ENCODE results near the gene HOXA4. TPM values are rescaled to one million over a fixed set of nuclear protein-coding genes. Genes with fewer than 3 reads are reported as not detected.

HOXA4 gene
- polyA plus RNA-seq, 3 donors, result 20.1 to 31.6 (median 23.8) TPM

GRCh38 chr7:27161214-27161720, 30.7 kb upstream of the HOXA4 start:
- no peak for DNase-seq (ENCODE audit: extremely low read depth in 1 of 11, low read depth in 9 of 11, low spot score in 4 of 11)

GRCh38 chr7:27160546-27161213, 30.1 kb upstream of the HOXA4 start:
- DNase-seq (ENCODE audit: extremely low read depth in 1 of 11, low read depth in 9 of 11, low spot score in 4 of 11), result peak in 9 of 11 donors; percentile 88 to 94 (median 91)

- no peak for DNase-seq (ENCODE audit: extremely low read depth in 1 of 11, low read depth in 9 of 11, low spot score in 4 of 11)
Measured at GRCh38 chr7:27160145-27160545, 29.6 kb upstream of the HOXA4 start.

- no peak for DNase-seq (ENCODE audit: extremely low read depth in 1 of 11, low read depth in 9 of 11, low spot score in 4 of 11)
Measured at GRCh38 chr7:27159266-27160144, 28.9 kb upstream of the HOXA4 start.

DNA sequence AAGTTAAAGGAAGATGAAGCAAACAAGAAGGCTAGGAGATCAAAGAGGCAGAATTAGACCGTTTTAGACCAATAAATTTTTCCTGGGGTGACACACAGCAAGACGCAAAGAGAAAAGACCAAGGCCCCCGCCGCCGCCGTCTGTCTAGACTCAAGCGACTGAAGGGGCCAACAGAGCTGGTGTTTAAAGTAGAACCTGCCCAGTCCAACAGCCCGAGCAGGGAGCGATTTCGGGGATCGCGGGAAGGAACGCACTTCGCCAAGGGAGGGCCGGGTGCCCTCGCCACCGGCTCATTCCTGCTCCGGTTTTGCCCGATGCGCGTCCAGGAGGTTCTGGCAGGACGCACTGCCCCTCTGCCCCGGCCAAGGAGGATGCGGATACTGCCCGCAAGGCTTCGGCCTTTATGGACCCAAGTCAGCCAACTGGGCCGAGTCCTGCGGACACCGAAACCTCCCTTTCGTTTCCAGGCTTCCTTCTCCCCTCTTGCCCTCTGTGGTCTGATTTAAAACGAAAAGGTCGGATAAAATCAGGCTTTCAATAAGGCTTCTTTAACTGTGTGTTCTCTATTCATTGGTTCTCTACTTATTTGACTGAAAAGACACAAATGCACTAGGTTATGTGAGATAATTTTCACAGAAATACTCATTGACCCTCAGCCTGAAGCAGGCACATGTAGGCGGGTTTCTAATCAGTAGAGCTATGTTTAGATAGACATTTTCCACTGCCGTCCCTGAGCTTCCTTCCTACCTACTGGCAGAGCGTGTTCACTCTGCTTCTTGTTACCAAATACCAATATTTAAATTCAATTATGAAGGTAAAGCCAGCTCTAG, 28.1 kb upstream of the HOXA4 start:
- no peak for DNase-seq (ENCODE audit: extremely low read depth in 1 of 11, low read depth in 9 of 11, low spot score in 4 of 11)

- DNase-seq (ENCODE audit: extremely low read depth in 1 of 11, low read depth in 9 of 11, low spot score in 4 of 11), result peak in 1 of 11 donors; percentile 75
Measured at GRCh38 chr7:27157702-27158431, 27.3 kb upstream of the HOXA4 start.

- DNase-seq (ENCODE audit: extremely low read depth in 1 of 11, low read depth in 9 of 11, low spot score in 4 of 11), result no peak
Measured at GRCh38 chr7:27156916-27157701, 26.6 kb upstream of the HOXA4 start.

- DNase-seq (ENCODE audit: extremely low read depth in 1 of 11, low read depth in 9 of 11, low spot score in 4 of 11), result peak in 8 of 11 donors; percentile 80 to 94 (median 91)
Measured at GRCh38 chr7:27156508-27156898, 25.9 kb upstream of the HOXA4 start, which contains the start of gene HOXA7. Gene HOXA7 (minus strand): TSS chr7:27156675. CDS start chr7:27156545, 130 bp downstream.

- DNase-seq (ENCODE audit: extremely low read depth in 1 of 11, low read depth in 9 of 11, low spot score in 4 of 11), result no peak
Measured at GRCh38 chr7:27155816-27156507, 25.4 kb upstream of the HOXA4 start.

DNA sequence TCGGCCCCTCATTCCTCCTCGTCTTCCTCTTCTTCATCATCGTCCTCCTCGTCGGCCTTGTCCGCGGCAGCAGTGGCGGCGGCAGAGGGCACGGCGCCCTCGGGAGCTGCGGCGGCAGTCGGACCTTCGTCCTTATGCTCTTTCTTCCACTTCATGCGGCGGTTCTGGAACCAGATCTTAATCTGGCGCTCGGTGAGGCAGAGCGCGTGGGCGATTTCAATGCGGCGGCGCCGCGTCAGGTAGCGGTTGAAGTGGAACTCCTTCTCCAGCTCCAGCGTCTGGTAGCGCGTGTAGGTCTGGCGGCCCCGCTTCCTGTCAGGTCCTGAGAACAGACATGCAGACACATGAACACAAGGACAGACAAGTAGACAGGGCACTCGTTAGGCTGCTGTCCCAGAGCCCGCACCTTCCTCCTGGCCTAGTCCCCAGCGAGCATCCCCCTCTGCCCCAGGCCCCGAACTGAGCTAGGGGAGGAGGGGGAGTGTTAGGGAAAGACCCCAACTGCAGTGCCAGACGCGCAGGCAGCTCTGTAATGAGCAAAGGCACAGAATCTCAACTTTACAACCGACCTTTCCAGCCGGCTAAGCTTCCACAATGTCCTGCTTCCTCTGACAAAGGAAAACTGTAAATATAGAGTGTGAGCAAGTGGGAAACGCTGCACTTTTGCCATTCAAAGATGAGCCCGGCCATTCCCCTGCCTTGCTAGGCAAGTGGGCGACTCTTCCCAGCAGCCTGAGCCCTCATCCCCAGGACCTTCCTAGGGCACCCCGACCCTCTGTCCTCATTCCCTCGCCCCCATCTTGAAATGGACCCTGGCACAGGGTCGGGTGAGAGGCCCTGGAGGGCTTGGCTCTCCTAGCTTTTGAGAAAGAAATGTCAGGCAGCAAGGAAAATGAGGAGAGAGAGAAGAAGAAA, 24.6 kb upstream of the HOXA4 start:
- DNase-seq (ENCODE audit: extremely low read depth in 1 of 11, low read depth in 9 of 11, low spot score in 4 of 11), result no peak

DNA sequence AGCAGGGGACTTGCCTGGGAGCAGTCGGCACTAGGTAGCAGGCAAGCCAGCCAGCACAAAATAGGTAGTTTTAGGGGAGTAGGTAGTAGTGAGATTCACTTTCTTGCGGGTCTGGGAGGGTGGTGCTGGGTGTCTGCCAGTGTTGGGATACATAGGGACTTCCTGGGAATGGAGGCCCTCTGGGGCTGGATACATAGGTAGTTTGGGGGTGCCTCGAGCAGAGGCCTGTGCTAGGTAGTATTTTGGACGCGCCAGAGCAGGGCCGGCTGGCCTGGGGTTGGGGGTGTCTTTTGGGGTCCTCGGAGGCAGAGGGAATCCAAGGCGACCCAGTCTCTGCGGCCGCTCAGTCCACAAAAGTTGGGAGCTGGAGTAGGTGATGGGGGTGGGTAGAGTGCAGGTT, 23.8 kb upstream of the HOXA4 start:
- no peak for DNase-seq (ENCODE audit: extremely low read depth in 1 of 11, low read depth in 9 of 11, low spot score in 4 of 11)

DNA sequence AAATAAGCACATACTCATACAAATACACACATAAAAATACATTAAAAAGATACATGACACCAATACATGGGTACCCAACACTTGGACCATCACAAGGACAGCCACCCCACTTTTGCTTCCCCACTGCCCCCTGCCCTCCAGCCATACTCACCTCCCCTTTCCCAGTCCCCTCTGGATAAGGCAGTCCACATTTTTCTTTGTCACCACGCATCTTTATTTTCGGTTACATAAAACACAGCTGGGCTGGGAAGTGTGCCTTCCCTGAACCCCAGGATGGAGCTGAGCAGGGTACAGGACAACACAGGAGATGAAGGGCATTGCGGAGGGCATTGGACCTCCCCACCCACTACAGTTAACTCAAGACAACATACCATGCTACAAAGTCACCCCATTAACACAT, 23.0 kb upstream of the HOXA4 start:
- DNase-seq (ENCODE audit: extremely low read depth in 1 of 11, low read depth in 9 of 11, low spot score in 4 of 11), result no peak

DNA sequence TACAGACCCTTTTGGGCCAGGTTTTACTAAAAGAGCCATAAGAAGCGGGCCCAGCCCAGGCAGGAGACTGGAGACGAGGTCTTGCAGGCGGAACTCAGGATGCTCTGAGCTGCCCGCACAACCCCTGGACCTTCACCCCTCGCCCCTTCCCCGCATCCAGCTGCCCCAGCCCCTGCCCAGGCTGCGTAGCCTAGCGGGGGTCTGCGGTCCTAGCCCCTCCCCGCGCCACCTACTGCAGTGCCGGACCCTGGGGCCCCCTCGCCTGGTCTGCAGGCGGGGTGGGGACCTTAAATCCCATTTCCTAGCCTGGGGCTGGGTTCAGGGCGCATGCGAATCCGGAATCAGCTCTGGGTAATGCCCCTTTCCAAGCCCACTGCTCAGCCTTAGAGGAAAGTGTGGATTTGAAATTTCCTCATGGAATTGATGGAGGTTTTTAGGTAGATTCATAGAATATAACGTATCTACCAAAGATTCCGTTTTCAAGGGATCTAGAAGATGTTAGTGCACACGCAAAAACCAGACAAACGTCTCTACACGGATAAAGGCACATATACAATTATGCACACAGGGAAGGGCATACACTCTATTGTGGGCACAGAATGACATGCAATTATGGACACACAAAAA, 22.4 kb upstream of the HOXA4 start:
- DNase-seq (ENCODE audit: extremely low read depth in 1 of 11, low read depth in 9 of 11, low spot score in 4 of 11), result no peak

DNA sequence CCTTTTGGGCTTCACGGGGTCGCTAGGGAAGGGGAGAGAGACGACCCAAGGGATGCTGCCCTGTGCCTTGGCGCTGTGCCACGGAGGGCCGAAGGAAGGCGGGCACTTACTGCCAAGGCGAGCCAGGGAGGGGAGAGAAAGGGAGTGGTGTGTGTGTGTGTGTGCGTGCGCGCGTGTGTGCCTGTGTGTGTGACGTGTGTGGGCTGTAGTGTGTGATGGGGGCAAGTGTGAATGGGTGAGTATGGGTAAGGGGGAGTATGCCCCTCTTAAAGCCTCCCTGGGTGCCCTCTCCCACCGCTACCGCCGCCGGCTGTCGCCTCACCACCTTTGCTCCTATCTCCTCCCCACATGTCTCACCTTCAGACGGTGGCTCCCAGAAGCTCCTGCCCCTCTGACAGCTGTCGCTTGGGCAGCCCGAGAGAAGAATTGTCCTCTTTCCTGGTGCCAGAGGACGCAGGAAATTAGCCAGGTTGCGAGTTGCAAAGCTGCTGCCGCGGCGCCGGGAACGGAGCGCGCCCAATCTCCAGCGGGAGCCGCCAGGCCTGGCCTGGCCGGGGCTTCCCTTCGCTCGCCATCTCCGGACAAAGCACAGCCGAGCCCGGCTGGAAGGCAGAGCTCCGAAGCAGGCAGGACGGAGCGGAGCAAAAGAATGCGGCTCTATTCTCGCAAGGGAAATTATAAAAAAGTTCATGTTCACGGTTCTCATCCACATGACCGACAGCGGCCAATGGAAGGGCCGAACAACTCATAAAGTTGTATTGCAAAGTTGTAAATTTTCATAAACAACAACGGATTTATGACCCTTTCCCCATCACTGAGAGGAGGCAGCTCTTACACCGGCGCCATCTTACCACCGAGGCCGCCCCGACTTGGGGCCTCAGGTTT, 21.6 kb upstream of the HOXA4 start, which contains the start of gene HOXA3:
Gene HOXA3, minus strand, starts transcription at position 653 of the 885 bp plus-strand sequence. CDS start 41,943 bp downstream, outside the sequence.
- DNase-seq (ENCODE audit: extremely low read depth in 1 of 11, low read depth in 9 of 11, low spot score in 4 of 11), result peak in 9 of 11 donors; percentile 83 to 95 (median 88)

All from renal cortex interstitium (tissue), 11 donors.